PC-3 (cell line): Measurements from ENCODE around the gene SEPTIN2.

Experiments
- CTCF ChIP-seq: fragments of 300-600 bp; sonication (generic); conservative IDR thresholded peaks from 2 replicates; pipeline ENCODE4 v1.5.1; 2017; ENCODE audit warnings: antibody characterized with exemption, low read depth, mild to moderate bottlenecking, low read length
- EZH2 ChIP-seq: fragments of 300-600 bp; sonication (generic); IDR thresholded peaks from one replicate; pipeline ENCODE4 v1.6.1; 2017; ENCODE audit warnings: antibody characterized with exemption, mild to moderate bottlenecking, low read length; ENCODE audit not compliant: unreplicated experiment
- EZH2phosphoT487 ChIP-seq: fragments of 300-600 bp; sonication (generic); IDR thresholded peaks from 2 replicates; pipeline ENCODE4 v1.6.1; 2018; ENCODE audit warnings: mild to moderate bottlenecking, antibody characterized with exemption, low read length, borderline replicate concordance

DNA sequence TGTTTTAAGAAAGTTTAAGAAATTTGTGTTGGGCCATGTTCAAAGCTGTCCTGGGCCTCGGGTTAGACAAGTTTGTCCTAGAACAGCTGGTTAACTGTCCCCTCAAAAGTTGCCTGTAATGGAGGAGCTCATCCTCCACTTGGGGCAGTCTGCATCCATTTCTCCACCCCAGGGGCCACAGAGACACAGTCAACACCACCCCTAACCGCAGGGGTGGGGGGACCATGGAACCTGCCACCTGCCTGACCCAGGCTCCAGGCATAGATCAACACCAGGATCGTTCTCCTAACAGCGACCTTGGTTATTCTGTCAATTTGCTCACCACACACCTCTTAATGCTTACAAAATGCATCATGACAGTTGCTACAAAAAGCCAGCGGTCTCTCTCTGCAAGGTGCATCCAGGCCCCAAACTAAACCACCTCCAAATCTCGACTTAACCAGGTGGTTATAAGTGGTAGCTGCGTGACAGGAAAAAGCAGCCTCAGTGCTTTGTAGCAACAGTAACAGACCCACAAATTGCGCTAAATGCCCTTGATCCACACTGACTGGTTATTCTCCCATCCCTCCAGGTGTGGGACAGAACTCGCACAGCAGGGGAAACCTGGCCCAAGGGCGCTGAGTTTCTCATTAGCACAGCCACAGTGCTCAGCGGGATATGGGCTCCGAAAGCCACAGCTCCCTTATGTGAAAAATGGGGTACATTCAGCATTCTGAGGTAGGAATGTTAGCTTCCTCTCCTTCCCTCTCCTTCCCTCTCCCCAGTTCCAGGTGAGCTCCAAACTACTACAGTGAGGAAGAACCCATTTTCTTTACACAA is 48.3 kb upstream of the SEPTIN2 start:
- TF ChIP-seq CTCF = no peak
- no peak for TF ChIP-seq EZH2
- no peak for TF ChIP-seq EZH2phosphoT487
